Kidney (tissue), 14 donors: ENCODE measurements around the gene SYNC. TPM values are rescaled to one million over a fixed set of nuclear protein-coding genes. Genes with fewer than 3 reads are reported as not detected.
"Not testable (repeated sequence)": the region's sequence is repeated elsewhere in the genome, so short reads cannot be mapped to it uniquely, and the experiment has no call there.

Experiments used
- DNase-seq, 5 donors: peaks; one replicate each; pipeline ENCODE4 v3.0.0-alpha.2; 2013 to 2020
- FAIRE-seq: peaks from 2 replicates; lab custom pipeline; 2012; peaks lifted over from hg19 to GRCh38; lab: Jason Lieb, UNC
- H3K27ac ChIP-seq, 2 donors: one replicate each; pipeline ENCODE4 v1.7.0; 2013; ENCODE audit warnings: low read depth in 2 of 2, low read length in 2 of 2, inconsistent platforms in 1 of 2
- H3K27me3 ChIP-seq: one replicate; pipeline ENCODE4 v1.7.1; 2013; ENCODE audit warnings: low read length, inconsistent platforms; ENCODE audit not compliant: control insufficient read depth, insufficient read depth
- H3K36me3 ChIP-seq, 3 donors: one replicate each; pipeline versions ENCODE4 v1.7.0 to v1.7.1; 2013; ENCODE audit warnings: low read length in 3 of 3, control low read depth in 1 of 3, inconsistent platforms in 1 of 3; ENCODE audit not compliant: insufficient read depth in 3 of 3, control insufficient read depth in 2 of 3
- H3K4me1 ChIP-seq, 3 donors: one replicate each; pipeline versions ENCODE4 v1.7.0 to v1.7.1; 2013; ENCODE audit warnings: low read length in 3 of 3, inconsistent platforms in 1 of 3, low read depth in 1 of 3; ENCODE audit not compliant: control insufficient read depth in 2 of 3, insufficient read depth in 2 of 3
- H3K4me3 ChIP-seq, 3 donors: one replicate each; pipeline versions ENCODE4 v1.7.0 to v1.8.1; 2013; ENCODE audit warnings: low read length in 3 of 3, control low read depth in 1 of 3, inconsistent platforms in 1 of 3
- H3K9ac ChIP-seq, 3 donors: one replicate each; pipeline versions ENCODE4 v1.7.0 to v1.7.1; 2013; ENCODE audit warnings: low read length in 3 of 3, control low read depth in 1 of 3, inconsistent platforms in 1 of 3
- H3K9me3 ChIP-seq, 3 donors: one replicate each; pipeline versions ENCODE4 v1.7.0 to v1.7.1; 2013; ENCODE audit warnings: low read length in 3 of 3, control low read depth in 1 of 3, inconsistent platforms in 1 of 3; ENCODE audit not compliant: control insufficient read depth in 2 of 3, insufficient read depth in 1 of 3
- intact Hi-C: fragments of 100-400 bp; cut with DNase I; formaldehyde crosslinking; loops from one replicate; pipeline ENCODE4 v1.11.1; 2022
- polyA plus RNA-seq: library from polyadenylated mRNA; stranded (reverse); fragments of 350-450 nt; fragmentation: Illumina TruSeq; extraction: RNeasy Lipid Tissue Mini Kit (QIAGEN cat#74804); gene quantifications from one replicate; pipeline ENCODE4 v1.2.3, GENCODE V29; 2014; ENCODE audit warnings: low read depth, low replicate concordance; ENCODE audit not compliant: insufficient read depth
- total RNA-seq: library from RNA; stranded (reverse); fragmentation: NEBNext Ultra II Directional; extraction: Animal tissue kit (Norgen Biotek cat#: 25700); gene quantifications from one replicate; pipeline ENCODE4 v1.2.1, GENCODE V29; 2021
- TF ChIP-seq, protein P1 (sequence below): IDR thresholded peaks from 3 replicates; pipeline ENCODE4 v1.5.1; 2012; ENCODE audit warnings: mild to moderate bottlenecking, moderate library complexity, borderline replicate concordance; ENCODE audit not compliant: insufficient read depth; ENCODE audit errors: extremely low read depth
- donor health status: control.
- donor health status: control.
- donor health status: control.
- donor health status: control.
- donor health status: control.
- donor health status: DM: yes; HTN: yes; CAD: no.
- donor health status: Normal renal cell carcinoma (clear cell type).

Gene SYNC
- total and polyA plus RNA-seq, 2 donors from 2014 or later = 1.4 to 5.5 TPM

DNA sequence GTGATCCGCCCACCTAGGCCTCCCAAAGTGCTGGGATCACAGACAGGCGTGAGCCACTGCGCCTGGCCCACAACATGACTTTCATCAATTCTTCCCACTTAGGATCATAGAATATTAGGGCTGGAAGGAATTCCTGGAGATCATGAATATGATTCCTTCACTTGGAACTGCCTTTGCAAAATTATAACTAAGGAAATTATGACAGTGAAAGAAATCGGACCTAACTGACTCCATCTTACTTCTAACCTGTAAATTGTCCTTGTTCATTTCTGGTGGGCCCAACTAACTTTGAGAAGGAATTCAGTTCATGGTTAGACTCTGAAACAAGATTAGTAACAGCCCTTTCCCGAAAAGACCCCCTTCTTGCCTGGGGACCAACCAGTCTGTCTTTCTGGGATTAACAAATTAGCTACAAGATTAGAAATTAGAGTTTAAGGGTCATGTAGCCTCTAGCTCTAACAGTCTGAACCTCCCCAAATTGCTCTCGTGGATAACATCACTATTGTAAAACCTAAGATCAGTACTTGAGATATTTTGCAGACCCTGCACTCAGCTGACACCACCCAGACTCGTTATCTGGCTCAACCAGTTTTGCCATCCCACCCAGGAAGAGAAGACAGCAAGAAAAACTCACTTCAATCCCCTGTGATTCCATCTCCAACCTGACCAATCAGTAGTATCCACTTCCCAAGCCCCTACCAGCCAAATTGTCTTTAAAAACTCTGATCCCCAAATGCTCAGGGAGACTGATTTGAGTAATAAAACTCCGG is 66.9 kb downstream of the SYNC start:
- no peak overlapping the region for H3K27ac ChIP-seq
- no peaks in the 10 kb centered on the region for H3K27me3 ChIP-seq
- FAIRE-seq (no peak), DNase-seq (no peak)
- no peak overlapping the region for H3K9ac ChIP-seq
- H3K36me3 ChIP-seq = peaks cover 0 to 4% (median 0%) of the 10 kb centered on the region in 3 donors
- H3K9me3 ChIP-seq = no peaks in the 10 kb centered on the region
- H3K4me3 ChIP-seq = no peak overlapping the region
- TF ChIP-seq, protein P1, sequence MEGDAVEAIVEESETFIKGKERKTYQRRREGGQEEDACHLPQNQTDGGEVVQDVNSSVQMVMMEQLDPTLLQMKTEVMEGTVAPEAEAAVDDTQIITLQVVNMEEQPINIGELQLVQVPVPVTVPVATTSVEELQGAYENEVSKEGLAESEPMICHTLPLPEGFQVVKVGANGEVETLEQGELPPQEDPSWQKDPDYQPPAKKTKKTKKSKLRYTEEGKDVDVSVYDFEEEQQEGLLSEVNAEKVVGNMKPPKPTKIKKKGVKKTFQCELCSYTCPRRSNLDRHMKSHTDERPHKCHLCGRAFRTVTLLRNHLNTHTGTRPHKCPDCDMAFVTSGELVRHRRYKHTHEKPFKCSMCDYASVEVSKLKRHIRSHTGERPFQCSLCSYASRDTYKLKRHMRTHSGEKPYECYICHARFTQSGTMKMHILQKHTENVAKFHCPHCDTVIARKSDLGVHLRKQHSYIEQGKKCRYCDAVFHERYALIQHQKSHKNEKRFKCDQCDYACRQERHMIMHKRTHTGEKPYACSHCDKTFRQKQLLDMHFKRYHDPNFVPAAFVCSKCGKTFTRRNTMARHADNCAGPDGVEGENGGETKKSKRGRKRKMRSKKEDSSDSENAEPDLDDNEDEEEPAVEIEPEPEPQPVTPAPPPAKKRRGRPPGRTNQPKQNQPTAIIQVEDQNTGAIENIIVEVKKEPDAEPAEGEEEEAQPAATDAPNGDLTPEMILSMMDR = no peak
- intact Hi-C loops = no loop called here
- H3K4me1 ChIP-seq = no peaks in the 10 kb centered on the region

DNA sequence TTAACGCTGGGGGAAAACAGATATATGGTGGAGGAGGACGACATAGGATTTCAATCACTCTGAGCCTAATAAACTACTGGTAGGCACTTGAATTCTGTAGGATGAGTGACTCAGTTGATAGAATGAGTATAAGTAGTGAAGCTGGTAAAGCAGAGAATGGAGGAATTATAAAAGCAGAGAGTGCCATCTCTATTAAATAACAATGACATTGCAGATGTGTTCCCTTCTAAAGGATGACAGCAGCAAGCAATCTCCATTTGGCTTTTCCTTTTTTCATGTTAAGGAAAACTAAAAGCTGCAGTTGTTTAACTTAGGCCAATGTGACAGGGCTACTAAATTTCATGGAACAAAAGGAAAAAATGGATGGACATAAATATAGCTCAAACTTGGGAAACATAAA is 69.7 kb downstream of the SYNC start:
- no peak for FAIRE-seq

DNA sequence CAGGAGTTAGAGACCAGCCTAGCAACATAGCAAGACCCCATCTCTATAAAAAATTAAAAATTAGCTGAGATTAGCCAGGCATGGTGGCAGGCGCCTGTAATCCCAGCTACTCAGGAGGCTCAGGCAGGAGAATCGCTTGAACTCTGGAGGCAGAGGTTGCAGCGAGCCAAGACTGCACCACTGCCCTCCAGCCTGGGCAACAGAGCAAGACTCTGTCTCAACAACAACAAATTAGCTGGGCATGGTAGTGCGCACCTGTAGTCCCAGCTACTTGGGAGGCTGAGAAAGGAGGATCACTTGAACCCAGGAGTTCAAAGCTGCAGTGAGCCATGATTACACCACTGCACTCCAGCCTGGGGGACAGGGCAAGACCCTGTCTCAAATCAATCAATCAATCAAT is 72.4 kb downstream of the SYNC start:
- H3K4me3 ChIP-seq, intact Hi-C loops, H3K27ac ChIP-seq, DNase-seq, H3K9ac ChIP-seq, H3K4me1 ChIP-seq, H3K36me3 ChIP-seq, H3K9me3 ChIP-seq, H3K27me3 ChIP-seq, FAIRE-seq: not testable (repeated sequence)

More for the DNA sequence above, 69.7 kb downstream of the SYNC start:
- H3K36me3 ChIP-seq = peaks cover 0 to 5% (median 4%) of the 10 kb centered on the region in 3 donors
- no peak overlapping the region for H3K9ac ChIP-seq
- DNase-seq = no peak
- TF ChIP-seq, protein P1 = no peak
- no peak overlapping the region for H3K27ac ChIP-seq
- no peaks in the 10 kb centered on the region for H3K9me3 ChIP-seq
- no peak overlapping the region for H3K4me3 ChIP-seq
- intact Hi-C loops = no loop called here
- H3K4me1 ChIP-seq = no peaks in the 10 kb centered on the region
- no peaks in the 10 kb centered on the region for H3K27me3 ChIP-seq

Other genes with a start within 250 kb of the SYNC start
- gene ZBTB8B, start 237.7 kb downstream of the SYNC start, total RNA-seq = 0.03 TPM
- 0.06 TPM for gene ZBTB8B, start 237.7 kb downstream of the SYNC start, polyA plus RNA-seq
- gene ZBTB8A, start 163.3 kb downstream of the SYNC start, total RNA-seq = 10.4 TPM
- gene ZBTB8A, start 163.3 kb downstream of the SYNC start, polyA plus RNA-seq = 1.8 TPM
- 39.0 TPM for gene ZBTB8OS, start 52.2 kb downstream of the SYNC start, total RNA-seq
- gene ZBTB8OS, start 52.2 kb downstream of the SYNC start, polyA plus RNA-seq = 62.3 TPM
- gene RBBP4, start 51.6 kb downstream of the SYNC start, total RNA-seq = 177 TPM
- gene RBBP4, start 51.6 kb downstream of the SYNC start, polyA plus RNA-seq = 49.5 TPM
- 86.1 TPM for gene YARS1, start 114.6 kb upstream of the SYNC start, total RNA-seq
- gene YARS1, start 114.6 kb upstream of the SYNC start, polyA plus RNA-seq = 24.8 TPM
- gene S100PBP, start 114.9 kb upstream of the SYNC start, total RNA-seq = 40.1 TPM
- 14.3 TPM for gene S100PBP, start 114.9 kb upstream of the SYNC start, polyA plus RNA-seq
- 0.35 TPM for gene FNDC5, start 168.1 kb upstream of the SYNC start, total RNA-seq
- 4.2 TPM for gene FNDC5, start 168.1 kb upstream of the SYNC start, polyA plus RNA-seq
- gene HPCA, start 183.7 kb upstream of the SYNC start, total RNA-seq = 0.28 TPM
- gene HPCA, start 183.7 kb upstream of the SYNC start, polyA plus RNA-seq = 1.2 TPM
- gene TMEM54, start 198.6 kb upstream of the SYNC start, total RNA-seq = 45.9 TPM
- 55.2 TPM for gene TMEM54, start 198.6 kb upstream of the SYNC start, polyA plus RNA-seq